Measurements from ENCODE around the gene TOR1AIP1. TPM values are rescaled to one million over a fixed set of nuclear protein-coding genes. Genes with fewer than 3 reads are reported as not detected.

Gene TOR1AIP1
- total RNA-seq, 1 experiment from 2014 or later = 31.9 TPM

DNA sequence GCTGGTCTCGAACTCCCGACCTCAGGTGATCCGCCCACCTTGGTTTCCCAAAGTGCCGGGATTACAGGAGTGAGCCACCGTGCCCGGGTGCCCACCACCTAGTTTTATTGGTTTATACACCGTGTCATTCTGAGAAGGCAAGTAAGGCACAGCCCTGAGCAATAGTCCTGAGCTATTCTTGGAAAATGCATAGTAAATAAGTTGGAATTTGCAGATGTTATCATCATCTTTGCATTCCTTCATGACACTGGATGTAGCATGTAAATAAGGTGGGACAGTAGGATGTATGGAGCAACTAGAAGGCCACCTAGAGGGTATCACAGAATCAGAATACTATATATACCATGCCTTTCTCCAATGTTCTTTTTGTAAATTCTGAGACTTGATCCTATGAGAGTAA is 15.5 kb upstream of the TOR1AIP1 start:
- no peak for DNase-seq (ENCODE audit: low spot score)
- H3K9me3 ChIP-seq (ENCODE audit: low read depth, low read length, poor library complexity, severe bottlenecking) = no peaks in the 10 kb centered on the region
- intact Hi-C loops (cut with micrococcal nuclease; ENCODE audit: unreplicated experiment) = loop anchor here (1.0 kb wide), 1 partner anchor 312 kb away; no protein-coding TSS in a partner anchor
- BruUV-seq (replicated peaks) = no TSS peak
- POLR2A ChIA-PET (ENCODE audit: low non-redundant PET) = interaction anchor here (0.6 kb wide), 2 partner anchors 16 to 295 kb away, joined by 3 to 4 read pairs; no protein-coding TSS in a partner anchor
- peaks cover 13% of the 10 kb centered on the region for H3K4me1 ChIP-seq (ENCODE audit: insufficient read depth, low read length, poor library complexity, severe bottlenecking)
- no peak overlapping the region for H3K27ac ChIP-seq (ENCODE audit: low read depth, low read length, poor library complexity, severe bottlenecking)
- CTCF ChIA-PET = no interaction called here
- TF ChIP-seq, protein P1, sequence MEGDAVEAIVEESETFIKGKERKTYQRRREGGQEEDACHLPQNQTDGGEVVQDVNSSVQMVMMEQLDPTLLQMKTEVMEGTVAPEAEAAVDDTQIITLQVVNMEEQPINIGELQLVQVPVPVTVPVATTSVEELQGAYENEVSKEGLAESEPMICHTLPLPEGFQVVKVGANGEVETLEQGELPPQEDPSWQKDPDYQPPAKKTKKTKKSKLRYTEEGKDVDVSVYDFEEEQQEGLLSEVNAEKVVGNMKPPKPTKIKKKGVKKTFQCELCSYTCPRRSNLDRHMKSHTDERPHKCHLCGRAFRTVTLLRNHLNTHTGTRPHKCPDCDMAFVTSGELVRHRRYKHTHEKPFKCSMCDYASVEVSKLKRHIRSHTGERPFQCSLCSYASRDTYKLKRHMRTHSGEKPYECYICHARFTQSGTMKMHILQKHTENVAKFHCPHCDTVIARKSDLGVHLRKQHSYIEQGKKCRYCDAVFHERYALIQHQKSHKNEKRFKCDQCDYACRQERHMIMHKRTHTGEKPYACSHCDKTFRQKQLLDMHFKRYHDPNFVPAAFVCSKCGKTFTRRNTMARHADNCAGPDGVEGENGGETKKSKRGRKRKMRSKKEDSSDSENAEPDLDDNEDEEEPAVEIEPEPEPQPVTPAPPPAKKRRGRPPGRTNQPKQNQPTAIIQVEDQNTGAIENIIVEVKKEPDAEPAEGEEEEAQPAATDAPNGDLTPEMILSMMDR (conservative IDR thresholded peaks at IDR 0.05; ENCODE audit: low read depth, low read length) = no peak
- no peak for TF ChIP-seq EZH2 (IDR thresholded peaks at IDR 0.05; ENCODE audit: borderline replicate concordance, low read depth, low read length, poor library complexity, severe bottlenecking)
- no peaks in the 10 kb centered on the region for H3K27me3 ChIP-seq (replicated peaks; ENCODE audit: insufficient read depth, low read depth, low read length, poor library complexity)
- no peak overlapping the region for H3K4me3 ChIP-seq (ENCODE audit: low read depth, low read length, poor library complexity, severe bottlenecking)
- peaks cover 67% of the 10 kb centered on the region for H3K36me3 ChIP-seq (ENCODE audit: insufficient read depth, low read length, poor library complexity, severe bottlenecking)

DNA sequence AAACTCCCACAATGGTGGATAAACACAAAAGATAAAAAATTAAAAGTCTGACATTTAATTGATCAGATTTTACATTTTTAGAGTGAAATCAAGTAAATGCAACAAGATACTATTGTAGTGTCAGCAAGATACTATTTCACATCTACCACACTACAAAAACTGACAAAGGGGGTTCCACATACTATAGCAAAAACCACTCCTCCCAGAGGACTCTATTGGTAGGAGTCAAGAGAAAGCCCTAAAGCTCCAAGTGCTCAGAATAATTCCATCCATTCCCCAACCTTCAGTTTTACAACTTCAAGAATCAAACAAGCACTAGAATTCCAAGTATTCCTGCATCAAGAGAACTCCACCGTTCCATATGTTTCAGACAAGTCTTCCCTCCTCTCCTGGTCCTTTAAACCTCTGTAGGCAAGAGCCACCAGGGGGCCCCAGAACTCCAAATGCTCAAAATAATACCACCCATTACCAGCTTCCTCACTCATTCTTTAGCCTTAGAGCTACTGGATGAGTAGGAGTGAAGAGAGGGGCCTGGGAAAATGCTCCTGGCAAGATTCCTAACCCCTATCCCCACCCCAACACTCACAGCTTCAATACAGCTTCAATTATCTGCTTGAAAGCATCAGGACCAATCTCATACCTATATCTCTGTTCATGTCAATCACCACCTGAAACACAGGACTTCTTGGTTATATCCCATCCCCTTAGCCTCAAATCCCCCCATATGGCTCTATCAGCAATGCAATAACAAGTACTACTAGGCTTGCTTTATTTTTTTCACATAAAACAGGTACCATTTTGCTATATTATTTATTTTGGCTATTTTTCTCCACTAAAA is 14.4 kb upstream of the TOR1AIP1 start:
- BruUV-seq (replicated peaks) = no TSS peak
- DNase-seq (ENCODE audit: low spot score) = peak; percentile 81
- ChIA-PET CTCF (interaction anchor here (0.9 to 1.6 kb wide), 5 partner anchors 53 to 312 kb away, joined by 3 to 11 read pairs (median 5); no protein-coding TSS in a partner anchor), POLR2A (ENCODE audit: low non-redundant PET) (no interaction called here)
- no peak overlapping the region for H3K27ac ChIP-seq (ENCODE audit: low read depth, low read length, poor library complexity, severe bottlenecking)
- H3K9me3 ChIP-seq (ENCODE audit: low read depth, low read length, poor library complexity, severe bottlenecking) = no peaks in the 10 kb centered on the region
- H3K27me3 ChIP-seq (replicated peaks; ENCODE audit: insufficient read depth, low read depth, low read length, poor library complexity) = no peaks in the 10 kb centered on the region
- H3K4me1 ChIP-seq (ENCODE audit: insufficient read depth, low read length, poor library complexity, severe bottlenecking) = peaks cover 17% of the 10 kb centered on the region
- intact Hi-C loops (cut with micrococcal nuclease; ENCODE audit: unreplicated experiment) = loop anchor here (1.0 kb wide), 1 partner anchor 311 kb away; no protein-coding TSS in a partner anchor
- peaks cover 57% of the 10 kb centered on the region for H3K36me3 ChIP-seq (ENCODE audit: insufficient read depth, low read length, poor library complexity, severe bottlenecking)
- no peak overlapping the region for H3K4me3 ChIP-seq (ENCODE audit: low read depth, low read length, poor library complexity, severe bottlenecking)
- TF ChIP-seq, protein P1 (conservative IDR thresholded peaks at IDR 0.05; ENCODE audit: low read depth, low read length) = peak; percentile 86
- no peak for TF ChIP-seq EZH2 (IDR thresholded peaks at IDR 0.05; ENCODE audit: borderline replicate concordance, low read depth, low read length, poor library complexity, severe bottlenecking)

DNA sequence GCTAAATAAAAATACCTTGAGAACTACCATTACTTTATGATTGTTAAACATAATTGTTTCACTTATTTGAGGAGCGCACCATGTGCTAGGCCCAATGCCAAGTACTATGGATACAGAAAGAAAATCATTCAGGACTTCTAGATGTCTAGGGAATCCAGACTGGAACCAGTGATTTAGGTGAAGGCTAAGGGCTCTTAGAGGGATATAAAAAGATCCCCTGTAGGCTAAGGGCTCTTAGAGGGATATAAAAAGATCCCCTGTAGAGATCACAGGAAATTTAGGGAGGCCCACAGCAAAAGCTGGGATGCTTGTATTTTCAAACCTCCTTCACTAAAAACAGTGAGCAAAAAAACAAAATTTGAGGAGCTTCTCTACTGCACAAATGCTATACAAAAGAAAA is 11.2 kb upstream of the TOR1AIP1 start:
- intact Hi-C loops (cut with micrococcal nuclease; ENCODE audit: unreplicated experiment) = loop anchor here (5.0 kb wide), 1 partner anchor 291 kb away; no protein-coding TSS in a partner anchor
- TF ChIP-seq EZH2 (IDR thresholded peaks at IDR 0.05; ENCODE audit: borderline replicate concordance, low read depth, low read length, poor library complexity, severe bottlenecking) = no peak
- BruUV-seq (replicated peaks) = no TSS peak
- Histone ChIP-seq H3K4me3 (ENCODE audit: low read depth, low read length, poor library complexity, severe bottlenecking) (peak overlapping the region; percentile 3), H3K27ac (ENCODE audit: low read depth, low read length, poor library complexity, severe bottlenecking) (no peak overlapping the region), H3K9me3 (ENCODE audit: low read depth, low read length, poor library complexity, severe bottlenecking) (no peaks in the 10 kb centered on the region), H3K4me1 (ENCODE audit: insufficient read depth, low read length, poor library complexity, severe bottlenecking) (peaks cover 20% of the 10 kb centered on the region), H3K36me3 (ENCODE audit: insufficient read depth, low read length, poor library complexity, severe bottlenecking) (peaks cover 42% of the 10 kb centered on the region), H3K27me3 (replicated peaks; ENCODE audit: insufficient read depth, low read depth, low read length, poor library complexity) (no peaks in the 10 kb centered on the region)
- ChIA-PET POLR2A (ENCODE audit: low non-redundant PET) (interaction anchor here (0.7 kb wide), 1 partner anchor 207 kb away, joined by 7 read pairs; no protein-coding TSS in a partner anchor), CTCF (interaction anchor here (0.6 to 2.2 kb wide), 2 partner anchors 45 to 308 kb away, joined by 4 to 5 read pairs; no protein-coding TSS in a partner anchor)
- peak; percentile 57 for DNase-seq (ENCODE audit: low spot score)
